ENCODE measurements around the gene LRP1. TPM values are rescaled to one million over a fixed set of nuclear protein-coding genes. Genes with fewer than 3 reads are reported as not detected.

LRP1 gene
- total RNA-seq, 4 donors from 2014 or later: 128 to 312 (median 207) TPM

- no peaks in the 10 kb centered on the region for H3K9me3 ChIP-seq
- H3K27me3 ChIP-seq: no peaks in the 10 kb centered on the region
- H3K36me3 ChIP-seq: peaks cover 0 to 100% (median 0%) of the 10 kb centered on the region in 3 donors
- H3K27ac ChIP-seq: no peak overlapping the region
- DNase-seq: no peak
- TF ChIP-seq CTCF (IDR thresholded peaks at IDR 0.05) (no peak), POLR2A (IDR thresholded peaks at IDR 0.05) (no peak)
- no peak overlapping the region for H3K4me3 ChIP-seq
- H3K4me1 ChIP-seq: no peaks in the 10 kb centered on the region
Observed at GRCh38 chr12:57199191-57199590, 70.9 kb downstream of the LRP1 start.

- Histone ChIP-seq H3K36me3 (peaks cover 0 to 100% (median 0%) of the 10 kb centered on the region in 3 donors), H3K4me1 (no peaks in the 10 kb centered on the region), H3K4me3 (no peak overlapping the region), H3K27me3 (no peaks in the 10 kb centered on the region), H3K27ac (no peak overlapping the region), H3K9me3 (no peaks in the 10 kb centered on the region)
- no peak for DNase-seq
- TF ChIP-seq POLR2A (IDR thresholded peaks at IDR 0.05): no peak
- no peak for TF ChIP-seq CTCF (IDR thresholded peaks at IDR 0.05)
Observed at GRCh38 chr12:57200497-57200896, 72.2 kb downstream of the LRP1 start.

- no peak overlapping the region for H3K4me3 ChIP-seq
- no peaks in the 10 kb centered on the region for H3K9me3 ChIP-seq
- DNase-seq: no peak
- H3K4me1 ChIP-seq: no peaks in the 10 kb centered on the region
- no peaks in the 10 kb centered on the region for H3K27me3 ChIP-seq
- H3K27ac ChIP-seq: no peak overlapping the region
- TF ChIP-seq POLR2A (IDR thresholded peaks at IDR 0.05) (no peak), CTCF (IDR thresholded peaks at IDR 0.05) (no peak)
- peaks cover 0 to 100% (median 0%) of the 10 kb centered on the region in 3 donors for H3K36me3 ChIP-seq
Observed at GRCh38 chr12:57201219-57201618, 72.9 kb downstream of the LRP1 start.

- H3K27ac ChIP-seq: no peak overlapping the region
- H3K9me3 ChIP-seq: no peaks in the 10 kb centered on the region
- DNase-seq: no peak
- no peaks in the 10 kb centered on the region for H3K4me1 ChIP-seq
- no peak overlapping the region for H3K4me3 ChIP-seq
- TF ChIP-seq CTCF (IDR thresholded peaks at IDR 0.05) (no peak), POLR2A (IDR thresholded peaks at IDR 0.05) (no peak)
- H3K27me3 ChIP-seq: no peaks in the 10 kb centered on the region
- peaks cover 0 to 100% (median 0%) of the 10 kb centered on the region in 3 donors for H3K36me3 ChIP-seq
Observed at GRCh38 chr12:57201631-57202030, 73.3 kb downstream of the LRP1 start.

GRCh38 chr12:57202321-57202720 is 74.0 kb downstream of the LRP1 start:
- Histone ChIP-seq H3K4me1 (no peaks in the 10 kb centered on the region), H3K27me3 (no peaks in the 10 kb centered on the region), H3K27ac (no peak overlapping the region), H3K4me3 (no peak overlapping the region), H3K9me3 (no peaks in the 10 kb centered on the region), H3K36me3 (peaks cover 0 to 97% (median 0%) of the 10 kb centered on the region in 3 donors)
- DNase-seq: no peak
- TF ChIP-seq POLR2A (IDR thresholded peaks at IDR 0.05) (no peak), CTCF (IDR thresholded peaks at IDR 0.05) (no peak)

- no peak overlapping the region for H3K4me3 ChIP-seq
- no peak for DNase-seq
- no peaks in the 10 kb centered on the region for H3K4me1 ChIP-seq
- H3K27me3 ChIP-seq: no peaks in the 10 kb centered on the region
- H3K36me3 ChIP-seq: peaks cover 0 to 97% (median 0%) of the 10 kb centered on the region in 3 donors
- TF ChIP-seq CTCF (IDR thresholded peaks at IDR 0.05): no peak
- TF ChIP-seq POLR2A (IDR thresholded peaks at IDR 0.05): no peak
- H3K27ac ChIP-seq: no peak overlapping the region
- H3K9me3 ChIP-seq: no peaks in the 10 kb centered on the region
Observed at GRCh38 chr12:57203201-57203600, 74.9 kb downstream of the LRP1 start.

Measured in Peyer's patch (tissue), 4 donors.